Activated CD4-positive, alpha-beta T cell treated with anti-CD3 and anti-CD28 coated beads for 36 hours (primary cell): Measurements from ENCODE around the gene RNF32. TPM values are rescaled to one million over a fixed set of nuclear protein-coding genes. Genes with fewer than 3 reads are reported as not detected.
"Not testable (repeated sequence)": the region's sequence is repeated elsewhere in the genome, so short reads cannot be mapped to it uniquely, and the experiment has no call there.

Experiments
- ATAC-seq: fragments of 200-7000 bp; cut with Tn5 transposase; one replicate; pipeline ENCODE4 v1.10.0; 2021; ENCODE audit warnings: mild to moderate bottlenecking, moderate library complexity
- CTCF ChIA-PET: fragments of 350-600 bp; sonication (Branson Sonifier 250); formaldehyde crosslinking; loops from one replicate; lab custom pipeline; 2021; ENCODE audit warnings: antibody characterized with exemption; lab: Charles Lee
- POLR2A ChIA-PET: fragments of 350-600 bp; sonication (Branson Sonifier 250); formaldehyde crosslinking; loops from one replicate; lab custom pipeline; 2021; ENCODE audit warnings: antibody characterized with exemption, inconsistent platforms; lab: Charles Lee
- DNase-seq: peaks from one replicate; pipeline ENCODE4 v3.0.0-alpha.2; 2020
- H3K27ac Mint-ChIP-seq: one replicate; pipeline ENCODE4 v1.8.0; 2021; ENCODE audit warnings: mixed read lengths
- H3K27me3 Mint-ChIP-seq: one replicate; pipeline ENCODE4 v1.8.0; 2021; ENCODE audit warnings: mixed read lengths
- H3K36me3 Mint-ChIP-seq: one replicate; pipeline ENCODE4 v1.8.0; 2021; ENCODE audit warnings: low read depth, mixed read lengths
- H3K4me1 Mint-ChIP-seq: one replicate; pipeline ENCODE4 v1.8.0; 2021; ENCODE audit warnings: mixed read lengths
- H3K4me3 Mint-ChIP-seq: one replicate; pipeline ENCODE4 v1.8.0; 2021; ENCODE audit warnings: mild to moderate bottlenecking, moderate library complexity, mixed read lengths
- H3K9me3 Mint-ChIP-seq: one replicate; pipeline ENCODE4 v1.8.0; 2021; ENCODE audit warnings: low read depth, mixed read lengths
- intact Hi-C, 2 experiments: fragments of 100-400 bp; cut with DNase I in 1 of 2; cut with micrococcal nuclease in 1 of 2; formaldehyde crosslinking; loops; one replicate each; pipeline versions ENCODE4 v1.14.2 to v1.15.1; 2022 to 2024; cut with DNase I, micrococcal nuclease
- total RNA-seq, 2 experiments: library from RNA; stranded (reverse); gene quantifications; one replicate each; pipeline ENCODE4 v1.2.3, GENCODE V29; 2021

Gene RNF32
- total RNA-seq, 2 experiments from 2014 or later = 0.71 to 0.90 TPM

DNA sequence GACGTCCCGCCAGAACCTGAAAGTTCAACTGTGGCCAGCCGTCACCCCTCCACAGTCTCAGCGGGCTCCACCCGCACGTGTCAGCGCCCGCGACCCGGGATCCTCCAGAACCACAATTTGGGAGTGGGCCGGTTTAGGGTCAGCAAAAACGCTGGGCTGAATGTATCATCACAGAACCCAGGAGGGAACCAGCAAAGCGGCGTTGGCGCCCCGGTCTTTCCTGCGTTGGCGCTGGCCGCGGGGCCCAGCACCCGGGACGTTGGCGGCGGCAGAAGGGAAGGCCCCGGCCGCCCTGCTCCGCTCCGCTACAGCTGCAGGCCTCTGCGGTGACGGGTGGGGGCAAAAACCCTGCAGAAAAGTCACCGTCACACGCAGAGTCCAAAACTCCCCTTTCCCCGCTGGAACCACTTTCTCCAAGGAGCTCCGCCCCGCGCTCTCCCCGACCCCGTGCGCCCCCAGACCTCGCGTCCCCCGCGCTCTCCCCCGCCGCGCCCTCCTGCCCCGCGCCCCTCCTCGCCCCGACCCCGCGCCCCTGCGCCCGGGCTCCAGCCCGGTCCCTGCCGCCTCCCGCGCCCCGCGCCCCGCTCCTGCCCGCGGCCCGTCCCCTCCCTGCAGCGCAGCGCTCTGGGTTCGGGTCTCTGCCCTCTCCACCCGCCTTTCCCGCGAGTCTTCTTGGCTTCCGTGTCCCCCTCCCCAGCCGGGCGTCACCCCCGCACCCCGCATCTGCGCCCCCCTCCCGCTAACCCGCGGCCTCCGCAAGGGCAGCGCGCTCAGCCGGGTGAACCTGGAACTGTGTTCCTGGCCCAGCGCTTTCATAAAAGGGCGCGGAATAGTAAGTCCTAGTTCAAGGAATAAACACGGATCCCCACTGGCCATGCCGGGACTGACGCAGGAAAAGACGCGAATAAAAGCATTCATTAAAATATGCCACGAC lies 24.0 kb upstream of the RNF32 start:
- Mint-ChIP-seq H3K36me3 (no peaks in the 10 kb centered on the region), H3K27ac (no peak overlapping the region), H3K27me3 (peaks cover 53% of the 10 kb centered on the region), H3K9me3 (peaks cover 6% of the 10 kb centered on the region), H3K4me3 (no peak overlapping the region), H3K4me1 (peaks cover 20% of the 10 kb centered on the region)
- ChIA-PET CTCF (no interaction called here), POLR2A (no interaction called here)
- peak; percentile 37 for DNase-seq
- intact Hi-C loops = loop anchor here in 1 of 2 experiments (10.0 kb wide), 2 partner anchors 388 to 812 kb away; no protein-coding TSS in a partner anchor
- ATAC-seq = no peak

DNA sequence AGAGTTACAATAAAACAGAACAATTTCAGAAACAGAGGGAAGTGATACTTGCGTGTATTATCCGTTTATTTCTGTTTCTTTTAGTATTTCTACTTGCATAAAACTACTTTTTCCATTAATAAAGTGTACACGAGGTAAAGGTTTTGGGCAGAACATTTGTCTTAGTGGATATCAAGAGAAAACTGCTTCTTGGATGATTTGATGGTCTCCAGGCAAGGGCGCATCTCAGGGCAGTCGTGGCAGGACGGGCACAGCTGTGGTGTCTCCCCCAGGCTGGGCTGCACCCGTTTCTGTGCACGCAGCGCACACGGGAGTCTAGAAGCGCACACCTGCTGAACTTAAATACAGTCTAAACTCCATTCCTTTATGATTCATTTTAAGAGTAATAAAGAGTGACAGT lies 23.4 kb upstream of the RNF32 start:
- CTCF ChIA-PET = no interaction called here
- no peak for DNase-seq
- POLR2A ChIA-PET = no interaction called here
- peaks cover 7% of the 10 kb centered on the region for H3K9me3 Mint-ChIP-seq
- H3K4me3 Mint-ChIP-seq = no peak overlapping the region
- intact Hi-C loops = loop anchor here in 1 of 2 experiments (10.0 kb wide), 2 partner anchors 388 to 812 kb away; no protein-coding TSS in a partner anchor
- H3K4me1 Mint-ChIP-seq = peaks cover 17% of the 10 kb centered on the region
- H3K27ac Mint-ChIP-seq = no peak overlapping the region
- ATAC-seq = no peak
- H3K36me3 Mint-ChIP-seq = no peaks in the 10 kb centered on the region
- peaks cover 54% of the 10 kb centered on the region for H3K27me3 Mint-ChIP-seq

- no peaks in the 10 kb centered on the region for H3K36me3 Mint-ChIP-seq
- H3K4me3 Mint-ChIP-seq = no peak overlapping the region
- CTCF ChIA-PET = interaction anchor here (0.9 to 1.5 kb wide), 2 partner anchors 9 to 13 kb away, joined by 4 read pairs; no protein-coding TSS in a partner anchor
- peaks cover 7% of the 10 kb centered on the region for H3K9me3 Mint-ChIP-seq
- H3K27ac Mint-ChIP-seq = no peak overlapping the region
- no peak for ATAC-seq
- no peak for DNase-seq
- intact Hi-C loops = loop anchor here in 1 of 2 experiments (10.0 kb wide), 2 partner anchors 387 to 813 kb away; no protein-coding TSS in a partner anchor
- peaks cover 51% of the 10 kb centered on the region for H3K27me3 Mint-ChIP-seq
- H3K4me1 Mint-ChIP-seq = peaks cover 7% of the 10 kb centered on the region
- POLR2A ChIA-PET = no interaction called here
Observed at GRCh38 chr7:156618078-156618779, 22.3 kb upstream of the RNF32 start.

DNA sequence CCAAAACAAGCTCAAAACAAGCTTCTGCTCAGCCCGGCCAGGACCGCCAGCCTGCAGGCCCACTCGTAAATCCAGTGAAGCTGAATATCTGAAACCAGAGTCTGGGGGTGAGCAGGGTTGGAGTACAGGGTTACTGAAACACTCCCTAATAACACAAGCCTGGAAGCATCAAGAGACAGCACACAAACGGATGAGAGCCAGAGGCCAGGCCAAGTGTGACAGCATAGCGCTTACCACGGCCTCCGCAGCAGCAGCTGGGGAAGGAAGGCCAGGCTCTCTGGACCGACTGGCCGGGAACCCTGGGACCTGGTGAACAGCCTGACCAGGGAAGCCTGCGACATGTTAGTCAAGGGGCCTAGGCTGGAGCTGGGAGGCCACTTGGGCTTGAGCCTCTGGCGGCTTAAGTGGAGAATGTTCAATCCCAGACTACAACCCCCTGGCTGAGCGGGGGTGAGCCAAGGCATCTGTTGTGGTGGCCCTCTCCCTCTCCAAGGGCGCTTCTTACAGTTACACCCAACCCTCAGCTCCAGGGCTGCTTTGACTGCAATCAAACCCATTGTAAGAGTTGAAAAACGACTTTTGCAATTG lies 21.7 kb upstream of the RNF32 start:
- Mint-ChIP-seq H3K36me3 (no peaks in the 10 kb centered on the region), H3K9me3 (peaks cover 7% of the 10 kb centered on the region), H3K4me3 (no peak overlapping the region), H3K4me1 (peaks cover 4% of the 10 kb centered on the region), H3K27ac (no peak overlapping the region), H3K27me3 (peaks cover 50% of the 10 kb centered on the region)
- ATAC-seq (no peak), DNase-seq (no peak)
- POLR2A ChIA-PET = no interaction called here
- CTCF ChIA-PET = interaction anchor here (0.9 to 1.5 kb wide), 2 partner anchors 9 to 12 kb away, joined by 4 read pairs; no protein-coding TSS in a partner anchor
- intact Hi-C loops = loop anchor here in 1 of 2 experiments (10.0 kb wide), 2 partner anchors 386 to 814 kb away; no protein-coding TSS in a partner anchor

DNA sequence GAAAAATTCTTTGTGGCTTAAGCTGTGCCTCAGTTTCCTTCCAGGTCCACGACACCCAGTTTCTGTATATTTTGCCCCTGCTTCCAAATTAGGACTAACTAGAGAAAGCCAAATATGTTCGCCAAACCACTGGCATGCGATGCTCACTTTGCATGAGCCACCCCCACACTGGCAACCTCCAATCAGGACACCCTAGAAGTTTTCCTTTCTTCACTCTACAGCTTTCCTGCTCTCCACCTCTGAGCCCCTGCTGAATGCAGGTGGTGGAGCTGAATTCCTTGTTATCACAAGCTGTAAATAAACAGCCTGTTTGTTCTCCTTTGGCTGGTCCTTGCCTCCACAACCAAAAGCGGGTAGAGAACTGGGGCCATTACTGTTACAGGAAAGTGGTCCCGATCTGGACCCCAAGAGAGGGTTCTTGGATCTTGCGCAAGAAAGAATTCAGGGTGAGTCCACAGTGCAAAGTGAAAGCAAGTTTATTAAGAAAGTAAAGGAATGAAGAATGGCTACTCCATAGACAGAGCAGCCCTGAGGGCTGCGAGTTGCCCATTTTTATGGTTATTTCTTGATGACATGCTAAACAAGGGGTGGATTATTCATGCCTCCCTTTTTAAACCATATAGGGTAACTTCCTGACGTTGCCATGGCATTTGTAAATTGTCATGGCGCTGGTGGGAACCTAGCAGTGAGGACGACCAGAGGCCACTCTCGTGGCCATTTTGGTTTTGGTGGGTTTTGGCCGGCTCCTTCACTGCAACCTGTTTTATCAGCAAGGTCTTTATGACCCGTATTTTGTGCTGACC lies 20.9 kb upstream of the RNF32 start:
- intact Hi-C loops = loop anchor here in 1 of 2 experiments (10.0 kb wide), 2 partner anchors 385 to 815 kb away; no protein-coding TSS in a partner anchor
- H3K27me3 Mint-ChIP-seq = peaks cover 43% of the 10 kb centered on the region
- DNase-seq, ATAC-seq, H3K4me1 Mint-ChIP-seq, H3K9me3 Mint-ChIP-seq, H3K4me3 Mint-ChIP-seq, H3K36me3 Mint-ChIP-seq, H3K27ac Mint-ChIP-seq, POLR2A ChIA-PET: not testable (repeated sequence)
- CTCF ChIA-PET = interaction anchor here (1.5 kb wide), 1 partner anchor 8 kb away, joined by 4 read pairs; no protein-coding TSS in a partner anchor

- Mint-ChIP-seq H3K4me3 (no peak overlapping the region), H3K27me3 (peaks cover 40% of the 10 kb centered on the region), H3K36me3 (no peaks in the 10 kb centered on the region), H3K4me1 (peaks cover 2% of the 10 kb centered on the region), H3K9me3 (peaks cover 7% of the 10 kb centered on the region), H3K27ac (no peak overlapping the region)
- intact Hi-C loops = no loop called here
- ChIA-PET POLR2A (no interaction called here), CTCF (no interaction called here)
- DNase-seq (no peak), ATAC-seq (no peak)
Observed at GRCh38 chr7:156620291-156620675, 20.3 kb upstream of the RNF32 start.

- no peak for ATAC-seq
- intact Hi-C loops = no loop called here
- ChIA-PET POLR2A (no interaction called here), CTCF (no interaction called here)
- Mint-ChIP-seq H3K4me3 (no peak overlapping the region), H3K36me3 (no peaks in the 10 kb centered on the region), H3K27ac (no peak overlapping the region), H3K4me1 (peaks cover 2% of the 10 kb centered on the region), H3K9me3 (peaks cover 7% of the 10 kb centered on the region), H3K27me3 (peaks cover 32% of the 10 kb centered on the region)
- DNase-seq = no peak
Observed at GRCh38 chr7:156621652-156622051, 18.9 kb upstream of the RNF32 start.

GRCh38 chr7:156625580-156625979 lies 15.0 kb upstream of the RNF32 start:
- Mint-ChIP-seq H3K36me3 (no peaks in the 10 kb centered on the region), H3K27me3 (peaks cover 11% of the 10 kb centered on the region), H3K27ac (no peak overlapping the region), H3K4me1 (no peaks in the 10 kb centered on the region), H3K9me3 (peaks cover 20% of the 10 kb centered on the region), H3K4me3 (no peak overlapping the region)
- no peak for ATAC-seq
- intact Hi-C loops = no loop called here
- DNase-seq = no peak
- POLR2A ChIA-PET = no interaction called here
- CTCF ChIA-PET = no interaction called here

DNA sequence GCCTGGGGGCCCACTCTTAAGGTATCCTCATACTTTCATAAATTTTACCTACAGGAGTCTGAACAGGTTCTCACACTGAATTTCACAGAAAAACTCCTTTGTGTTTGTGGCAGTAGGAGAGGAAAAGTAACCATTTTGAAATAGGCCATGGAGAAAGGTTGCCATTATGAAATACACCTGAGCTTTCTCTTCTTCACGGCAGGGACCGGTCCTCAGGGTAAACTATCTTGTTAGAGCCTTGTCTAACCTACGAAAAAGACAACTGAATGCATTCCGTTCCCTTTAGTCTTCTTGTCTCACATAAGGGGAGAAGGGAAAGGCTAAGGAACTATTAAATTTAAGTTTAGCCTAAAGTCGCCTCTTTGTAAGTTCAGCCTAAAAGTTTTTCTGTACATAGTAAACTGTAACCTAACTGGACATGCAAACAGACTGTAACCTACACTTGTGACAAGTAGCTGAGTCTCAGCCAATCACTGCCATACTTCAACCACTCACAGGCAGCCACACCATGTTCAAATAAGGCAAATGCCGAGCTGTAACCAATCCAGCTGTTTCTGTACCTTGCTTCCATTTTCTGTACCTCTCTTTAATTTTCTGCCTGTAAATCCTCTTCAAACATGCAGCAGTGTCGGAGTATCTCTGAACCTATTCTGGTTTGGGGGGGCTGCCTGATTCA lies 14.2 kb upstream of the RNF32 start:
- DNase-seq (no peak), ATAC-seq (no peak)
- Mint-ChIP-seq H3K4me3 (no peak overlapping the region), H3K9me3 (peaks cover 15% of the 10 kb centered on the region), H3K36me3 (no peaks in the 10 kb centered on the region), H3K27ac (no peak overlapping the region), H3K27me3 (peaks cover 6% of the 10 kb centered on the region), H3K4me1 (no peaks in the 10 kb centered on the region)
- POLR2A ChIA-PET = no interaction called here
- intact Hi-C loops = no loop called here
- CTCF ChIA-PET = interaction anchor here (0.5 to 0.6 kb wide), 2 partner anchors 222 to 664 kb away, joined by 3 read pairs; no protein-coding TSS in a partner anchor

DNA sequence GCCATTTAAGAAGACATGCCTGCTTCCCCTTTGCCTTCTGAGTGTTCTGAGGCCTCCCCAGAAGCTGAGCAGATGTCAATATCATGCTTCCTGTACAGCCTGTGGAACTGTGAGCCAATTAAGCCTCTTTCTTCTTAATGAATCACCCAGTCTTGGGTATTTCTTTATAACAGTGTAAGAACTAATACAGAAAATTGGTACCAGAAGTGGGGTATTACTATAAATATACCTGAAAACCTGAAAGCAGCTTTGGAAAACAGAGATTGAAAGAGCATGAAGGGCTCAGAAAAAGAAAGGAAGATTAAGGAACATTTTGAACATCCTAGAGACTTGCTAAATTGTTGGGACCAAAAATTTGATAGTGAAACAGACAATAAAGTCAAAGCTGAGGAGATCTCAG lies 12.0 kb upstream of the RNF32 start:
- ChIA-PET POLR2A (no interaction called here), CTCF (interaction anchor here (0.7 kb wide), 1 partner anchor 793 kb away, joined by 3 read pairs; no protein-coding TSS in a partner anchor)
- Mint-ChIP-seq H3K27ac (no peak overlapping the region), H3K27me3 (peaks cover 7% of the 10 kb centered on the region), H3K4me3 (no peak overlapping the region), H3K4me1 (no peaks in the 10 kb centered on the region), H3K9me3 (peaks cover 12% of the 10 kb centered on the region), H3K36me3 (no peaks in the 10 kb centered on the region)
- no peak for DNase-seq
- ATAC-seq = no peak
- intact Hi-C loops = no loop called here
